ENCODE data around the gene TRRAP.

DNA sequence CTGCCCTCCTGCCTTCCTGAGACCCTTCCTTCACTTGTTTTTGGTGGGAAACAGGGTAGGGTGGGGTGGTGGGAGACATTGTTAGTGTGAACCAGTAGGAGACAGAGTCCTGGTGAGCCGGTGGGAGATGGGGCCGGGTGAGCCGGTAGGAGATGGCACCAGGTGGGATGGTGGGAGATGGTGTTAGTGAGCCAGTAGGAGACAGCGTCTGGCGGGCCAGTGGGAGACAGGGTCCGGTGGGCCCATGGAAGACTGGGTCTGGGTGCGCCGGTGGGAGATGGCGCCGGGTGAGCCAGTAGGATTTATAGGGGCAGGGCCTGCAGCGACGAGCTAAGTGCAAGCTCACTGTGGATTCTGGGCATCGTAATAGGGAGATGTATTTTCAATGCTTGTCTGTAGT, 116.8 kb downstream of the TRRAP start:
- TF ChIP-seq, protein P1, sequence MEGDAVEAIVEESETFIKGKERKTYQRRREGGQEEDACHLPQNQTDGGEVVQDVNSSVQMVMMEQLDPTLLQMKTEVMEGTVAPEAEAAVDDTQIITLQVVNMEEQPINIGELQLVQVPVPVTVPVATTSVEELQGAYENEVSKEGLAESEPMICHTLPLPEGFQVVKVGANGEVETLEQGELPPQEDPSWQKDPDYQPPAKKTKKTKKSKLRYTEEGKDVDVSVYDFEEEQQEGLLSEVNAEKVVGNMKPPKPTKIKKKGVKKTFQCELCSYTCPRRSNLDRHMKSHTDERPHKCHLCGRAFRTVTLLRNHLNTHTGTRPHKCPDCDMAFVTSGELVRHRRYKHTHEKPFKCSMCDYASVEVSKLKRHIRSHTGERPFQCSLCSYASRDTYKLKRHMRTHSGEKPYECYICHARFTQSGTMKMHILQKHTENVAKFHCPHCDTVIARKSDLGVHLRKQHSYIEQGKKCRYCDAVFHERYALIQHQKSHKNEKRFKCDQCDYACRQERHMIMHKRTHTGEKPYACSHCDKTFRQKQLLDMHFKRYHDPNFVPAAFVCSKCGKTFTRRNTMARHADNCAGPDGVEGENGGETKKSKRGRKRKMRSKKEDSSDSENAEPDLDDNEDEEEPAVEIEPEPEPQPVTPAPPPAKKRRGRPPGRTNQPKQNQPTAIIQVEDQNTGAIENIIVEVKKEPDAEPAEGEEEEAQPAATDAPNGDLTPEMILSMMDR (IDR thresholded peaks at IDR 0.05 in 4 of 5, conservative IDR thresholded peaks at IDR 0.05 in 1 of 5), result no peak
- no peak for TF ChIP-seq POLR2A (IDR thresholded peaks at IDR 0.05)
